UCSD-AML1 (cell line): ENCODE data around the gene HOXB9.

Experiments used
- DNase-seq: peaks from one replicate; lab custom pipeline; 2025; ENCODE audit not compliant: unreplicated experiment; lab: John Stamatoyannopoulos, UW

The HOXB9 gene

DNA sequence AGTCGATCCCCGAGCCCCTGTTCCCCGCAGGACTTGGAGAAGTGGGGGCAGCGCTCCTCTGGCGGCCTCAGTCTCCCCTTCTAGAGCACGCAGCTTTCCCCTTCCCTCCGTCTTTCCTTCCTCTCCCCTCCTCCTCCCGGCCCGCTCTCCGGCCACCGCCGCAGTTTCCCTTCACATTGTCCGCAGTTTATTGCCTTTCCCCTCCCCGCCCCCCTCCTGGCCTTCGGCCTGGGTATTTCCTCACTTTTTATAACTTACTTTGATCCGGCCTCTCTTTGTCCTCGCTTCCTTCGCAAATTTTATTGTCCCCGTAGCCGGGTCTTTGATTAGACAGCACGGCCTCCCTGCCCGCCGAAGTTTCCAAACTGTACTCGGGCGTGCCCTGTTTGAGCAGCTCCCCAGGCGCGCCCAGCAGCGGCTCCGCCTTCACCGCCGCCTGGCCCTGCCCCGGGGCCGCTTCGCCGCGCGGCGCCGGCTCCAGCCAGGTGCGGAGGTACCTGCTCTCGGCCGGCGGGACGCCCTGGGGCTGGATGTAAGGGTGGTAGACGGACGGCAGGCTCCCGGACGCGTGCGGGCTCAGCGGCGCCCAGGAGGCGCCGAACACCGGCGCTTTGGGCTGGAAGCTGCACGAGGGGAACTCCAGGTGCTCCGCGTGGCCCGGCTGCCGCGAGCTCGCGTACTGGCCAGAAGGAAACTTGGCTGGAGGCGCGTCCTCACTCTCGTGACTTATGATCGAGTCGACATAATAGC, 488 bp downstream of the HOXB9 start:
- no peak for DNase-seq

DNA sequence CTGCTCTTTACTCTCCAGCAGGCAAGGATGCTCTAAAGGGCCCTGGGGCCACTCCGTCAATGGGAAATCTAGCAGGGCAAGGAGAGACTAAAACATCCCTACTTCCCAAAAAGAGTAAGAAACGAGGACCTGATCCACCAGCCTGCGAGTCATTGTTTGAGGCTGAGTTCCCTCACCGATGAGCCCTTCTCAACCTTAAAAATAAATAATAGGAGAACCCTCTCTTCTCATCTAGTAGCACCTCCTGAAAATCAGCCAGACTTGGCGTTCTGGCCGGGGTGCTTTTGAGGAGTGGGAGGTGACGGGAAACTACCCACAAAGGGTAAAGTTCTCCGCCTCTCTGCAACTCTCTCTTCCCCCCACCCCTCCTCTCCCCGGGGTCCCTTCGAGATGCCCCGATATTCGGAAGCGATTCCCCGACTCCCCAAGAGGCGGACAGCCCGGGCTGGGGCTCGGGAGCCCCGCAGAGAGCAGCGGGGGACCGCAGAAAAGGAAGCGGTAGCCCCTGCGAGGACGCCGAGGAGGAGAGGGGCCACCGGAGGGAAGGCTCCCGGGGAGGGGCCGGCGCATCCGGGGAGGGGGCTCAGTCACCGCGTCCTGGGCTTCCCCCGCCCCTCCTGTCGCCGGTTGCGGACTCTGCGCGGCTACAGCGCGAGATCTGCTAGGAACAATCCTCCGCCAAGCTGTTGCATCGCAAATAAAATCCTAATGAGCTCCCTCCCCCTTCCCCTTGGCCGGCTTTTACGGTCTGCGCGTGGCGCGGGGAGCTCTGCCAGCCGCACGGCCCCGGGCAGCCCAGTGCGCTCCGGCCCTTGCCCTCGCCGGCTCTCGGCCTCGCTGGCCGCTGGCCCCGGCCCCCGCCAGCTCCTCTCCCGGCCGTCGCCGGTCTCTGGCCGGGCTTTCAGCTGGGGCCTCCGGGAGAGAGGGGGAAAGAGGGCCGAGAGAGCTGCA, 1.3 kb downstream of the HOXB9 start:
- no peak for DNase-seq

DNA sequence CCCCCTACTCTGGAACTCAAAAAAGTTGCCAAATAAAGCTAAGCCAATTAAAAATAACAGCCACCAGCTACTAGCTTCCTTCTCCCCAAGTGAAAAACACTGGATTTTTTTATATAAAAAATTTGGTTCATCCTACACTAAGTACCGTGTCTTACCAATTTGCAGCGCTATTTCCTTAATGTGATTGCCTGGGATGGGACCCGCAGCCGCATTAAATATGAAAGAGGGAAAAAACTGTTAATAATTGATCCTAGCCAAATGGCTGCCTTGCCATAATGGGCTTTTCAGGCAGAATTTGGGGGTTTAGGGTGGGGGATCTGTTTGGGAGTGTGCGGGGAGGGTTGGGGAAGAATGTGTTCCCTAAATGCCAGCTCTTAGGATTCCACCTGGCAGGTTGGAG, 2.0 kb downstream of the HOXB9 start:
- no peak for DNase-seq

DNA sequence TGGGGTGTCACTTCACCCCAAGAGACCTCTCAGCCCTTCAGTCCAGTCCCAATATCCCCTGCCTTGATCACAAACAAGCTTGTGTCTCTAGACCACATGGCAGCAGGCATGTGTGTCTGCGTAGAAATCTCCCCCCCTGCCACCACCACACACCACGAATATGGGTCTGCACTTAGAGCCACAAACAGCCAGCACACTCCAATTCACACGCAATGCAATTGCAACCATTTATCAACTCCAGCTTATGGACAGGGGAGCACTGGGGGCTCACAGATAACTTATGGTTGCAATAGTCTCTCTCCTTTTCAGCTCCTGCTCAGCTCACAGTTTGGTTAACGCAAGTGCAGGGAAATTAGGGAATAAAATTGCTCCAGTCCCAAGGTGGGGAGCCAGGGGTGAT, 2.6 kb downstream of the HOXB9 start:
- DNase-seq, result no peak

DNA sequence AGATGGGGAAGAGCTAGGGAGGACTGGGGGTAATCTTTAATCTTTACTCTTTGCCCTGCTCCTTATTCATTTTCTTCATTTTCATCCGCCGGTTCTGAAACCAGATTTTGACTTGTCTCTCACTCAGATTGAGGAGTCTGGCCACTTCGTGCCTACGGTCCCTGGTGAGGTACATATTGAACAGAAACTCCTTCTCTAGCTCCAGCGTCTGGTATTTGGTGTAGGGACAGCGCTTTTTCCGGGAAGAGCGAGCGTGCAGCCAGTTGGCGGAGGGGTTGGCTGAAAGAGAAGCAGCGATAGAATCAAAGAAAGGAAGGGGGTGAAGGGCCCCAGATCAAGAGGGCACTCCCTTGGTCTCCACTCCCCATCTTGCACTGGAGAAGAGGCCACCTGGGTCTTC, 3.3 kb downstream of the HOXB9 start:
- no peak for DNase-seq

DNA sequence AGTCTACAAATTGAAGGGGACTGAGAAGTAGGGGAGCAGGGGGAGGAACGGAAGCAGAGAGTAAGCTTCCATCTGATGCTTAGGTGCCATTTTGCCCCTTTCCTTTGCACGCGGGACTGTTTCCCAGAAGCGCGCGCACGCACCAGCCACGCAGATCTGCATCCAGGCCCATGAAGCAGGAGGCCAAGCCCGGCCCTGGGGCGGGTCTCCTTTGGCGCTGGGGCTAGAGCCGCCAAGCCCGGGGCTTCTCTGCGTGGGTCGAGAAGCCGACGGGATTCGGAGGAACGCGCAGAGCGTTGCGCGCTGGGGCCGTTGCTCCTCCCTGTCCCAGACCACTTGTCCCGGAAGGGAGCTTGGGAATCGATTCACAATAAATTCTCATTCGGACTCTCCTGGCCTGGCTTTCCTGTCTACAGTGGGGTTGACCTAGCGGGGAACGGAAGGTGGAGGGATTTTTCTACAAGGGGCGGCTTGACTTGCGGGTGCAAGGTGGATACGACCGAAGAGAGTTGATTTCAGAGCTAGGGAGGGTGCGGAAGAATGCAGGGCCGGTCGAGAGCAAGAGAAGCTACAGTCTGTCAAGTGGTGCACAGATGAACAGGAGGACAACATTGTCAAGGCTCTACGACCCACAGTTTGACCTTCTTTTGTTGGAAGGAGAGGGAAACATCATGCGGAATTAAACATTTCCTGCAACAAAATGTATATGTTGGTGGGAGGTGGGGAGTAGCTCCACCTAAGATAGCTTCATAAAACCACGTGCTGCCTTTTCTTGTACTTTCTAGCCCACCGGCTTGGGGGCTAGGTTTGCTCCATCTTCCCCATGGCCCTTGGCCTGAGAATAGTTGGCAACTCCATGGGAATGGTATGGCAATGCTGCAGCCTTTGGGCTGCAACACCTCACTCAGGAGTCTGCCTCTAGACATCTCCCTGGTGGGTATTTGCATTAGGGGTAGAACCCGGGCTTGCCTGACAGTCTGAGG, 4.5 kb downstream of the HOXB9 start:
- no peak for DNase-seq

DNA sequence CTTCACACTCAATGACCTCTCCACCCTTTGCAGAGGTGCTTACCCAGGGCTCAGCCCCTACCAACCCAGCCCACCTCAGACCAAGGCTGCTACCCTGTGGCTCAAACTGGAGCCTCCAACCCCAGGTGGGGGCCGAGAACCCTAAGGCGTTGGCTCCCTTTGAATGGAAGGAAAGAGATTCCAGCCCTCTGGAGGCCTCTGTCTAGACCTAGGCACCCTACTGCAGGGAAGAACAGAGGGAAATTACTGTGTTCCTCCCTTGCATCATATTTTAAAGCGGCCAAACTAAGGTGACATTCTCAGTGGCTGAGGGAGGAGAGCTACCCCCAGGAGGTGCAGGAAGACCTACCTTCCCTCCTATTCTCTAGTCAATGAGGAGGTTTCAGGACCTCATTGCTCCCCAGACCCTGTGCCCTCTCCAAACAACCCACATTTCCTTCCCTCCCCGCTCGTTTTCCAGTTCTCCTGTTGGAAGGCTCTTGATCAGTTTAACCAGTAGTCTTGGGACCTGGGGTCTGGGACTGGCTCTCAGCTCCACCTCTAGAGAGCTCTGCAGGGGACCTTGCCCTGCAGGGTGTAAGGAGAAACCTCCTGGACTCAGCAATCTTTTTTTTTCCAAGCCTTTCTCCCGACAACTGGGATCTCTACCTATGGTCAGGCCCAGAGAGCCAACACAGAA, 5.6 kb downstream of the HOXB9 start:
- no peak for DNase-seq

DNA sequence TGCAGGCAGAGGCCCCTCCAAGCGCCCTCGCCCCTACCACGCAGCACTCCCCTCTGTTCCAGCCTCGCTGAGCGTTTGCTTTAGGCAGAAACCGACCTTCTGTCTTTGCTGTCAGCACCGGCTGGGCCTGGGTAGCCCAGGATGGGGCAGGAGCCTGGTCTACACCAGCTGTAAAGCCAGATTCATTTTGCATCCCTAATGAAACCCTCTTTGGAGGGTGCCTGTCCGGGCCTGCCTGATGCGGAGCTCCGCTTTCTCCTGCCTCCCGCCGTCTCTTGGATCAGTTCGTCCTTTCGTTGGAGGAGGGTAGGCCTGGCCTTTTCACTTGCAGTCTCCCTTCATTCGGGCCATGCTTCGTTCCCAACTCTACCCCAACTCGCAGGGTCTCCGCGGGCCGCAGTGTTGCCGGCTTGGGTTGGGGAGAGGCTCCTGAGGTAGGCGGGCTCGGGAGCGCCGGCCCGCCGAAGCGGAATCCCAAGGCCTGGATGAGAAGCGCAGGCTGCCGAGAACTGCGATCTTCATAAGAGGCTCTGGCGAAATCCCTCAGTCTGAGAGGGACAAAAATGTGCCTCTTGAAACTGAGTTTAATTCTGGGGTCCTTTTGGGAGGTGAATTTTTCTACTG, 6.2 kb downstream of the HOXB9 start:
- DNase-seq, result no peak

DNA sequence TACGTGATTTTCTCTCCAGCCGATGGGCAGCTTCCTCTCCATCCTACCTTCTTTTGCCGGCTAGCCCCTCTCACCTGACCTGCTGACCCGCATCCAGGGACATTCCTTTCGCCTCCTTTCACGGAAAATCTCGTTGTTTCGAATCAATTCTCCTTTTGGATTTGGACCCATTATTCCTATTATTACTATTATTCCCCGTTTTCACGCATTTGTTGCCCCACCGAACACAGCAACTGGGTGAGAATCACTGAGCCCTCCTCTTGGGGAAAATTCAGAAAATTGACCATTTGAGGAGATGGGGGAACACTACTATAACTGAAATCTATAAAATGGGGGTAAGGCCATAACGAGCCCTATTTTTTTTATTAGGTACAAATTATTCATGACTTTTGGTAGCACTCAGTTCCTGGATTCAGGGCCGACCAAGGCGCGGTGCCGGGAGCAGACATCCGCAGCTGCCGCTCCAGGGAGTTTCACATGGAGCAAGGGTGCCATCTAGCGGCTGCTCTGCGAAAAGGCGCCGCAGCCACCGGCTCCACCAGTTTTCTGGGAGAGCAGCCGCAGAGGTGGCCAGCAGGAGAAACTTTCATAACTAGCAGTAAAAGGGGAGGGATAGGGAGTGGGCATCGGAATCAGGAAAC, 7.8 kb downstream of the HOXB9 start:
- peak; percentile 80 for DNase-seq

DNA sequence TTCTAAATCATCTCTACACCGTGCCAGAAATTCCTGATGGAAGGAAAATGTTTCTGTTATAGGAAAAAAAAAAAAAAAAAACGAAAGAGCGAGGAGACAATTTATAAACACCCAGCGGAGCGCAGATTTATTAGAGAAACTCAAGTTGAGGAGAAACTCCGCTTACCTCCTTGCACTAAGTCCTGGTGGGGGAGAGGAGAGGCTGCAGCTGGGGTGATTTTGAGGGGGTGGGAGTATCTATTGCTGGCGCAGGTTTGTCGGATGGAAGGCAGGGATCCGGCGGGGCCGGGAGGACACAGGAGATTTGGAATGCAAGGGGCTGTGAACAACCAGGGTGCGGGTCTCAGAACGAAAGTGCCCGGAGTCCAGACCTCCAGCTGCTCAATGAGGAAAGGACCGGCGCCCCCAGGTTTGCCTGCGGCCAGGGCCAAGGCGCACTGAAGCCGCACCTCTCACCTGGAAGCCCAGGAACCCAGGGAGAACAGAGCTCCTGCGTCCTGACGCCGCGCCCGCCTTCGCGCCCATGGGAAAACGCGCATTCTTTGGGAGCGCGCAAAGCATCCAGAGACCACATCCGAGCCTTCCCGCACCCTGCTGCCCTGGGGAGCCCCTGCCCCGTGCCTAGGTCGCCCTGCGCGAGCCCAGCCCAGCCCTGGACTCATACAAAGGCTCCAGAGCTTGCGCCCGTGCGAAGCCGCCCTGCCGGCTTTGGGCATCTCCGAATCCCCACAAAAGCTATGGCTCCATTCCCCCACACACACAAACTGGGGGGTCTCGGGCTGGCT, 8.5 kb downstream of the HOXB9 start:
- DNase-seq, result no peak

DNA sequence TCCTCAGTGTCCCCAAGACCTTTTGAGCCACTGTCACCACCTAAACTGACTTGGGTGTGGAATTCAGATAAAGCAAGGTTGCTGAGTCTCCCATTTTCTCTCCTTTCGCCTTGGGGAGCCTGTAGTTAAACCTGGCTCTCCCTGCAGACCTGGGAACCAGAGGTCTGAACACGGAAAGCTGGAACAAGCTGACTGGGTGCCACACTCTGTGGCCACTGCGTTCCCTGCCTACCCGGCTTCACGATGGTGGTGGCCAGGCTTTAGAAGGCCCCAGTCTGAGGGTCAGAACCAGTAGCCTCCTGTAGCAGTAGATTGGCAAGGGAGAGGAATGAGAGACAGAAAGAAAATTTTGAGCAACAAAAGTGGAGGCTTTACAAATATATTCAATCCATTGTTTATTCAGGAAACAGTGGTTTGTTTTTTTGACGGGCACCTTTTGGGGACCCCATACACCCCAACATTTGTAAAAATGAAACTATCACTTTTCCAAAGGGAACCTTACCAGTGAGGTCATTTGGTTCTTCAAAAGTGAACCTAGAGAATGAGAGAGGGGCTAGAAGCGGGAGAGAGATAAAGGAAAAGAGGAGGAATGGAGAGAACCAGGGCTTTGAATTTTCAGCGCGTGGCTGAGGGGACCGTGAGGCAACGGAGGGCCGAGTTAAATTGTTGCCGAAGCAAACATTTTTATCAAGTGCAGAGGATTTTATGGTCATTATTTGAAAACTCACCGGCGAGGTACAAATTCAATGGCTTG, 9.3 kb downstream of the HOXB9 start:
- no peak for DNase-seq

DNA sequence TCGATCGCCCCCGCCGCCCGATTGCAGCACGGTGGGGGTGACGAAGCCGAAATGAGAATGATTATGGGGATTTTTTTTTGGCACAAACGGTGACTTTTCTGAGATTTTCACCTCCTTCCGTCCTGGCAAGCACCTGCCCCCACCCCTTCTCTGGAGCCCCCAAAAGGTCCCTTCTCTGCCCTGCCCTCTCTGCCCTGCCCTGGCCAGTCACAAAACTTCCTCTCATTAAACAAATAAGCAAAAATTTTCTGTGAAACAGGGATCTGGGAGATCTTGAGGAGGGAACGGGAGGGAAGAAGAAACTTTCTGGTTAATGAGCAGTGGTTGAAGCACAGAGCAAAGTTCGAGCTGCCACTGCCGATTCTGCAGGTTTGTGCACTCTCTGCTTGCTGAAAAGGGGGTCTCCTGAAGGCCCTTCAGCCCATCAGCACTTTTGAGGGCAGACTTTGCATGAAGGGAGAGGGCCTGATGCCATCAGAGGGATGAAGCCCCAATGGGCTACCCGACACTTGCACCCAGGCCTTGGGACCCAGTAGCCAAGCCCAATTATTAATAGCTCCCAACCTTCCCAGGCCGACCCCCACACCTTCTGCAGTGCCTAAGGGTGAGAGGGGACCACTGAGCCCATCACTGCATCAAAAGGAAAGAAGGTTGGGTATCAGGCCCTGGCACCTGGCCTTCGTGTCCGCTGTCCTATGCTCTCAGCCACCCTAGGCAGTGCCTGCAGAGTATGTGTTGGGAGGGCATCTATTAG, 10.0 kb downstream of the HOXB9 start:
- no peak for DNase-seq

DNA sequence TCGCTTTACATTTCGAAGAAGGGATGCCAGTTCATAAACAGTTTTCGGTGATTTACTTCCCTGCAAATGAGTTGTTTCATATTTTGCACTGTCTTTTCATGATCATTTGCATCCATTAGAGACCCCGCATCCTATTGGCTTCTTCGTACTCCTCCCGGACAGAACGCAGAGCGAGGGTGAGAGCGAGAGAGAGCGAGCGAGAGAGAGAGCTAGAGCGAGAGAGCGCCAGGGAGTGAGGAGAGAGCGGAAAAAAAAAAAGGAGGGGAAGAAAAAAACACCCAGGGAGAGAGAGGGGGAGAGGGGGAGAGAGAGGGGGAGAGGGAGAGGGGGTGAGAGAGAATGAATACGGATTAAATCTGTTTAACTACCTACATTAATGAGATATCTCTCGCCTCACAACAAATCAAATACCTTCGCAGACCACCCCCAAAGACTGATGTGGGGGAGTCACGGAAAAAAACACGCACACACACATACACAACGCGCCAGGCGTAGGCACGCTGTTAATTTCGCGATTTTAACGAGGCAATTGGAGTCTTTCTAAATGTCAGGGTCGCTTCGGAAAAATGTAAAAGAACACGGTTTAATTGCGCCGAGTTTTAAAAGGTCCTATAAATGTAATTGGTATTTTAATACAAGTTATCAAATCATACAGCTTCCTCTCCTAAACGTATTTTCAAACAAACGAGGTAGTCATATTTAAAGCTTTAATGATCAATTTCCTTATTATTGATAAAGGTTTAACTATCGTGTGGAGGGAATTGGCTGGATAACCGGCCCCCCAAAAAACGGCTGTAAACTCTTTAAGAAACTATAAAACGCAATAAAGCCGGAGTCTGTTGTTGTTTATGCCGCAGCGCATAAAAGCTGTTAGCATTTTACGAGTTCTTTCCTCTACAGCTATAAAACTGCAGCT, 10.9 kb downstream of the HOXB9 start, which contains the start of gene HOXB8:
TSS of gene HOXB8 (minus strand) at position 246 of the 916 bp plus-strand sequence. CDS start 588 bp downstream, outside the sequence.
- DNase-seq, result no peak

DNA sequence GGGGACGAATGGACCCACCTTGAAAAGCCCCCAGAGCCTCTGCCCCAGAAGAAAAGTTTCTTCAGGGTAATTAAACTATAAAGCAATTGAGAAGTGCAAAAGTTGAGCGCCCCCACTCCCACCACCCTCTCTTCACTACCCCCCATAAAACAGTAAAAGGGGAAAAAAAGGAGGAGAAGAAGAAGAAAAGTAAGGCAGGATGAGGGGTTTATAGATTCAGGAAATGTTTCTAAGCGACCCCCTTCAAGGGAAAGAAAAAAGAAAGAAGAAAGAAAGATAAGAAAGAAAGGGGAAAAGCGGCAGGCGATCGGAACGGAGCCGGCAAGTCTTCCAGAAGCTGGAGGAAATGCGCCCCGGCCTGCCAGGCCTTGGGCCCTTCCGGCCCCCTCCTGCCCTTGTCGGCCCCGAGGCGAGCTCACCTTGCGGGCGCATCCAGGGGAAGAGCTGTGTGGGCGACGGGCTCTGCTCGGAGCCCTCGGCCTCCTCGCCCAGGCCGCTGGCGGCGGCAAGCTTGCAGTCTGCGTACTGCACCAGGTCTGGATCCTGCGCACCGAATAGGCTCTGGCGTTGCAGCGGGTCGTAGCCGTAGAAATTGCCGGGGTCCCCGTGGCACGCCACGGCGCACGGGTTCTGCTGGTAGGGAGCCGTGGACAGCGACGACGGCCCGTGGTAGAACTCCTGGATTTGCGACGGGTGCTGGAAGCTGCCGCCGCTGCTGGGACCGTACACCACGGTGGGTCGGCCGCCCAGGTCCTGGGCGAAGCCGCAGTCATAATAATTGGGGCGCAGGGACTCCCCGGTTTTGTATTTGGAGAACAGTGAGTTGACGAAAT, 12.1 kb downstream of the HOXB9 start:
- DNase-seq, result no peak
